K562 (cell line): ENCODE data around the gene BDKRB2. TPM values are rescaled to one million over a fixed set of nuclear protein-coding genes. Genes with fewer than 3 reads are reported as not detected.

Source experiments
- ATAC-seq: fragments of 200-7000 bp; cut with Tn5 transposase; 3 replicates; pipeline ENCODE4 v1.9.1; 2020; ENCODE audit warnings: moderate library complexity
- BruUV-seq: library from RNA; stranded (reverse); fragments of 400-500 nt; replicated peaks from 2 replicates; lab custom pipeline; 2021; lab: Mats Ljungman, UMichigan
- CTCF ChIA-PET: fragments of 300-600 bp; formaldehyde crosslinking; extraction: SDS; loops from one replicate; lab custom pipeline; 2021; ENCODE audit warnings: low intra/inter-chr PET ratio; lab: Yijun Ruan, JAX
- POLR2A ChIA-PET: fragments of 300-600, 350-650 bp; sonication (Branson Sonifier 250); formaldehyde crosslinking; extraction: SDS; loops from one replicate; lab custom pipeline; 2021; ENCODE audit warnings: antibody characterized with exemption, inconsistent platforms; lab: Yijun Ruan, JAX
- DNase-seq, 4 experiments: peaks; one replicate each; pipeline versions ENCODE4 v3.0.0 to v3.0.0-alpha.2; 2011 to 2018; ENCODE audit warnings: low spot score in 3 of 4, mixed read lengths in 3 of 4; ENCODE audit errors: extremely low read depth in 1 of 4
- FAIRE-seq: peaks from 2 replicates; lab custom pipeline; 2011; peaks lifted over from hg19 to GRCh38; lab: Jason Lieb, UNC
- H2AFZ ChIP-seq: 2 replicates; pipeline ENCODE4 v1.6.0; 2011; ENCODE audit warnings: low read depth, low read length, control low read depth, inconsistent platforms
- H3K27ac ChIP-seq: fragments of 200-600 bp; 3 replicates; pipeline ENCODE4 v1.8.0; 2011; ENCODE audit warnings: low read depth, mild to moderate bottlenecking, control low read depth, inconsistent platforms, low read length, moderate library complexity, mixed read lengths; ENCODE audit errors: extremely low read depth
- H3K27me3 ChIP-seq, 2 experiments: fragments of 300-600 bp in 1 of 2; 2 replicates in 1 of 2; 3 replicates in 1 of 2; pipeline versions ENCODE4 v1.6.0 to v1.8.0; 2011; ENCODE audit warnings: inconsistent platforms in 2 of 2, low read length in 2 of 2, mild to moderate bottlenecking in 1 of 2, mixed read lengths in 1 of 2, moderate library complexity in 1 of 2; ENCODE audit not compliant: control insufficient read depth in 2 of 2, insufficient read depth in 2 of 2
- H3K36me3 ChIP-seq: fragments of 300-600 bp; 3 replicates; pipeline ENCODE4 v1.8.0; 2011; ENCODE audit warnings: mild to moderate bottlenecking, low read length, inconsistent platforms; ENCODE audit not compliant: control insufficient read depth, insufficient read depth
- H3K4me1 ChIP-seq, 2 experiments: fragments of 200-600 bp in 1 of 2; replicated peaks in 1 of 2; 2 replicates in 1 of 2; 3 replicates in 1 of 2; pipeline versions ENCODE4 v1.5.1 to v1.8.0; 2011; ENCODE audit warnings: inconsistent platforms in 2 of 2, low read length in 2 of 2, mild to moderate bottlenecking in 1 of 2, mixed read lengths in 1 of 2, moderate library complexity in 1 of 2; ENCODE audit not compliant: control insufficient read depth in 2 of 2, insufficient read depth in 2 of 2
- H3K4me2 ChIP-seq: 2 replicates; pipeline ENCODE4 v1.6.1; 2011; ENCODE audit warnings: low read length, control low read depth, inconsistent platforms, mixed read lengths; ENCODE audit not compliant: insufficient read depth
- H3K4me3 ChIP-seq: fragments of 200-600 bp; sonication (generic), shearing (Covaris generic); 2 replicates; pipeline ENCODE4 v1.5.1; 2016; ENCODE audit warnings: control low read depth, inconsistent platforms
- H3K79me2 ChIP-seq: fragments of 200-600 bp; 3 replicates; pipeline ENCODE4 v1.8.0; 2011; ENCODE audit warnings: low read length, inconsistent platforms; ENCODE audit not compliant: control insufficient read depth, insufficient read depth
- H3K9ac ChIP-seq, 2 experiments: 2 replicates each; pipeline versions ENCODE4 v1.6.0 to v1.6.1; 2011; ENCODE audit warnings: low read depth in 2 of 2, low read length in 2 of 2, control low read depth in 1 of 2, inconsistent platforms in 1 of 2, mild to moderate bottlenecking in 1 of 2, mixed read lengths in 1 of 2; ENCODE audit not compliant: insufficient read depth in 1 of 2
- H3K9me1 ChIP-seq: one replicate; pipeline ENCODE4 v1.6.0; 2011; ENCODE audit warnings: inconsistent platforms, mild to moderate bottlenecking, low read length, moderate library complexity; ENCODE audit not compliant: control insufficient read depth, insufficient read depth
- H3K9me3 ChIP-seq: replicated peaks from 2 replicates; pipeline ENCODE4 v1.5.1; 2011; ENCODE audit warnings: low read depth, low read length, inconsistent platforms; ENCODE audit not compliant: control insufficient read depth, insufficient read depth
- H4K20me1 ChIP-seq: replicated peaks from 2 replicates; pipeline ENCODE4 v1.6.1; 2011; ENCODE audit warnings: low read length, inconsistent platforms, mixed read lengths; ENCODE audit not compliant: control insufficient read depth, insufficient read depth
- CCAR2 ChIP-seq: fragments of 200-400 bp; formaldehyde crosslinking; IDR thresholded peaks from 2 replicates; pipeline ENCODE4 v1.6.1; 2017; ENCODE audit warnings: mild to moderate bottlenecking, low read depth, low read length
- DACH1 ChIP-seq: fragments of 450-650 bp; IDR thresholded peaks from 2 replicates; pipeline ENCODE4 v1.6.1; 2018; ENCODE audit not compliant: partially characterized antibody
- EWSR1 ChIP-seq: fragments of 450-650 bp; IDR thresholded peaks from 2 replicates; pipeline ENCODE4 v1.6.1; 2018; ENCODE audit warnings: borderline replicate concordance, mild to moderate bottlenecking, low read depth, moderate library complexity; ENCODE audit not compliant: partially characterized antibody
- HDAC6 ChIP-seq: IDR thresholded peaks from 2 replicates; pipeline ENCODE4 v1.6.1; 2012; ENCODE audit warnings: low read depth, mild to moderate bottlenecking, control low read depth, inconsistent platforms, low read length, moderate library complexity
- MEF2A ChIP-seq: IDR thresholded peaks from 2 replicates; pipeline ENCODE4 v1.6.1; 2011; ENCODE audit warnings: low read depth, mild to moderate bottlenecking, low read length, moderate library complexity; ENCODE audit not compliant: control insufficient read depth
- NFRKB ChIP-seq: fragments of 450-650 bp; IDR thresholded peaks from 2 replicates; pipeline ENCODE4 v1.6.1; 2016; ENCODE audit warnings: low read depth
- NUFIP1 ChIP-seq: fragments of 450-650 bp; IDR thresholded peaks from 2 replicates; pipeline ENCODE4 v1.6.1; 2018; ENCODE audit not compliant: partially characterized antibody
- PHTF2 ChIP-seq: fragments of 250-450 bp; sonication (Bioruptor Pico); IDR thresholded peaks from 2 replicates; pipeline ENCODE4 v1.5.0; 2021; ENCODE audit warnings: mild to moderate bottlenecking
- RFX5 ChIP-seq: IDR thresholded peaks from 2 replicates; pipeline ENCODE4 v1.6.1; 2011; ENCODE audit warnings: low read depth, mild to moderate bottlenecking, improper control_type of control experiment, low read length
- ZC3H11A ChIP-seq: IDR thresholded peaks from 2 replicates; pipeline ENCODE4 v1.6.1; 2012; ENCODE audit warnings: low read depth, low read length, improper control_type of control experiment
- ZFP1 ChIP-seq: fragments of 450-650 bp; formaldehyde crosslinking; IDR thresholded peaks from 2 replicates; pipeline ENCODE4 v1.4.0; 2020; ENCODE audit warnings: mild to moderate bottlenecking, mixed read lengths
- ZNF143 ChIP-seq: sonication (generic); formaldehyde crosslinking; IDR thresholded peaks from 2 replicates; pipeline ENCODE4 v1.9.0; 2022; ENCODE audit warnings: mild to moderate bottlenecking, missing genetic modification reagents
- WGBS: fragments of 100-300 bp; shearing (Covaris generic); methylation state at CpG from one replicate; pipeline ENCODE4 v1.1.6; 2016; ENCODE audit warnings: low coverage, mixed read lengths; ENCODE audit not compliant: insufficient coverage; ENCODE audit errors: missing lambda C conversion rate; 5-methylcytosine and 5-hydroxymethylcytosine counted together
- in situ Hi-C: fragments of 300-500 bp; cut with MboI; formaldehyde crosslinking; loops from 4 replicates; pipeline ENCODE4 v1.15.0; 2018; ENCODE audit warnings: inconsistent platforms, mixed read lengths
- intact Hi-C: fragments of 100-400 bp; cut with micrococcal nuclease; formaldehyde crosslinking; loops from 2 replicates; pipeline ENCODE4 v1.14.2; 2022
- polyA plus RNA-seq, 8 experiments: library from polyadenylated mRNA; depleted of rRNA in 4 of 8; stranded (reverse) in 5 of 8; unstranded in 3 of 8; fragments of >200 nt; fragmentation: Nextera tagmentation in 2 of 8; fragmentation: Illumina TruSeq in 1 of 8; extraction: Ambion mirVana in 2 of 8; extraction: Trizol in 1 of 8; gene quantifications; 2 replicates each; pipeline versions ENCODE4 v1.2.1 to v1.2.3, GENCODE V29; 2011 to 2014; ENCODE audit warnings: inconsistent platforms in 1 of 8, missing spikeins in 1 of 8
- total RNA-seq, 7 experiments: library from RNA; depleted of rRNA in 6 of 7; stranded (reverse); fragments of >200 nt in 6 of 7; fragmentation: Illumina TruSeq in 2 of 7; extraction: Trizol in 2 of 7; gene quantifications; 2 replicates each; pipeline versions ENCODE4 v1.2.1 to v1.2.3, GENCODE V29; 2011 to 2021; ENCODE audit warnings: low replicate concordance in 1 of 7

BDKRB2 gene
- total and polyA plus RNA-seq, 9 of the 15 experiments (the other 6 are each of a cell fraction or from before 2014, with no cell fraction given): 0.02 TPM; not detected in 8

DNA sequence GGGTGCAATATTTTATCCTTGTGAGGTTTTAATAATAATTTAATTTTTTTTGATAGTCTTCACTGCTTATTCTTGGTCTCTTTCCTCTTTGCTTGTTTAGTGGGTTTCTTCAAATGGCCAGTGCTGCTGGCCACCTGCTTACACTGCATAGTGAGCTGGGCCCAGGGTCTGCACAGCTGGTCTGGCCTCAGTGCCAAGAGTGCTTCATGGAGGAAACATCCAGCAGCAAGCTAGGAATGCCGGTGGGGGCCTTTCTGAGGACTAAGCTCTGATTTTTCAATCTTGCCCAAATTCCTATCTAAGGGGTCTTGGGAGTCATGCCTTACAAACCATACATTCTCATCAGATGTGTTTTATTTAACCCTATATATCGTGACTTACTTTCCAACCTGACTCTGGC is 13.3 kb upstream of the BDKRB2 start:
- Histone ChIP-seq H3K9me3 (no peaks in the 10 kb centered on the region), H3K79me2 (no peaks in the 10 kb centered on the region), H3K36me3 (no peaks in the 10 kb centered on the region), H3K4me3 (no peak overlapping the region), H4K20me1 (no peaks in the 10 kb centered on the region; the same call in 1 of the 2 replicates), H3K4me2 (no peak overlapping the region), H3K27me3 (peaks cover 0 to 27% of the 10 kb centered on the region in 2 experiments; a peak in 2 of 5 replicates), H3K27ac (no peak overlapping the region), H3K9ac (no peak overlapping the region), H3K4me1 (no peaks in the 10 kb centered on the region), H3K9me1 (no peaks in the 10 kb centered on the region), H2AFZ (no peak overlapping the region)
- no TSS peak for BruUV-seq
- no peak for FAIRE-seq
- 0% methylated on average over 2 of the region's 2 CpGs for WGBS
- CTCF ChIA-PET: no interaction called here
- POLR2A ChIA-PET: no interaction called here
- intact Hi-C loops (no loop called here), in situ Hi-C loops (no loop called here)
- no peak for TF ChIP-seq RFX5
- TF ChIP-seq ZFP1: no peak
- no peak for TF ChIP-seq DACH1
- no peak for TF ChIP-seq EWSR1
- no peak for TF ChIP-seq PHTF2 (CRISPR knock-in tag)
- no peak for TF ChIP-seq NUFIP1
- TF ChIP-seq NFRKB: no peak
- TF ChIP-seq ZNF143 (CRISPR knock-in tag): no peak
- TF ChIP-seq HDAC6: no peak
- no peak for TF ChIP-seq MEF2A
- TF ChIP-seq CCAR2: no peak
- TF ChIP-seq ZC3H11A: no peak
- DNase-seq: no peak
- no peak for ATAC-seq
